Islet precursor cell (in vitro differentiated cells): ENCODE measurements around the gene USP15.
"Not testable (repeated sequence)": the region's sequence is repeated elsewhere in the genome, so short reads cannot be mapped to it uniquely, and the experiment has no call there.

Experiments used
- DNase-seq: peaks from one replicate; pipeline ENCODE4 v3.0.0-alpha.2; 2018

The USP15 gene

DNA sequence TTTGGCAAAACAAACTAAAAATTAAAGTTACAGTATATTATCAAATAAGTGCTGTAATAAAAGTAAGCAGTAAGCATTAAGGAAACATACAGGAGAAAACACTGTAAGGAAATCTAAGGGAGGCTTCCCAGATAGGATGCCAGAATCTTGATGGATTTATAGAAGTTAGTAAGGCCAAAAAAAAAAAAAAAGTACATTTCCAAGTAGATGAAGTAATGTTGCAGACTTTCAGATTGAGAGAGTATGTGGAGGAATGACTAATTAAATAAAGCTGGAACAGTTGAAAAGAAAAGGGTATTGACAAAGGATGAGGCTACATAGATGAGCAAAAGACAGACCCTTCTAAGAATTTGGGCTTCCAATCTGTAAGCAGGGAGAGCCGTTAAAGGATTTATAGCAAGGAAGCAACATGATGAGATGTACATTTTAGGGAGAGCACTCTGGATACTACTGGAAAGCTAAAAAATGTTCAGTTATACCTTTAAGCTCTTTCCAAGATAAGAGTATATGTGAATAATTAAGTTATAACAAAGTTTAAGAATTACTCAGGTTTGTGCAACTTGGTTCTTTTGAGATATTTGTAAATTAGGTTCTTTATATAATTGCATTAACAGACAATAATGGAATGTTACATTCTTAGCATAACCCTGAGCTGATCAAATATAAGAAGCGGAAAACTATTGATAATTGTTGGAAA is 119.0 kb downstream of the USP15 start:
- DNase-seq, result no peak

DNA sequence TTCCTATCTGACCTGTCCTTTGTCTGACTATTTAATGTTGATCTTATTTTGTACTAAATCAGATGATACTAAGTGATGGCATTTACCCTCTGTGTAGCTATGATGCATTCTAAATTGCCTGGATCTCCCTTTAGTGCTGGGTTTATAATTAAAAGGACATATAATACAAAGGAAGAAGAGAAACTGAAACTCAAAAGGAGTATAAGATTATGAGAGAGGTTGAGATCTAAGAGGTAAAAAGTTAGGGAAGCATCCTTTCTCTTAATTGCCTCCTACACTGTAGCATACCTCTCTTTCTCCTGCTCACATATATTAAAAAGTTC is 119.5 kb downstream of the USP15 start:
- no peak for DNase-seq

DNA sequence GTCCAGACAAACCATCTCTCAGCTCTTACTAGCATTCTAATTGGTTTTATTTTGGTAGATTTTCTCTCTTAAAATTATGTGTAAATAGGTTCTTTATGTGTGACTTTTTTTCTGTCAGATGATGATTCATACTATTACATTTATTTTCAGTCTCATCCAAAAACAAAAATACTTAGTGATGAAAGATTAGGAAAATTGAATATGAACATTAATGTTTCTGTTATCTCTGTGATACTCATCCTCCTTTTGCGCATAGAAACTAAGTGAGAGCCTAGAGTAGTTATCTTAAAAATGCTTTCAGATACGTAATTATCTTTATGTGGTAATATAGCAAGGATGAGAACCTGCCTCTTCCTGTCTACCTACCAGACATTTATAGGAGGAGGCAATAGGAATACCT is 122.3 kb downstream of the USP15 start:
- no peak for DNase-seq

DNA sequence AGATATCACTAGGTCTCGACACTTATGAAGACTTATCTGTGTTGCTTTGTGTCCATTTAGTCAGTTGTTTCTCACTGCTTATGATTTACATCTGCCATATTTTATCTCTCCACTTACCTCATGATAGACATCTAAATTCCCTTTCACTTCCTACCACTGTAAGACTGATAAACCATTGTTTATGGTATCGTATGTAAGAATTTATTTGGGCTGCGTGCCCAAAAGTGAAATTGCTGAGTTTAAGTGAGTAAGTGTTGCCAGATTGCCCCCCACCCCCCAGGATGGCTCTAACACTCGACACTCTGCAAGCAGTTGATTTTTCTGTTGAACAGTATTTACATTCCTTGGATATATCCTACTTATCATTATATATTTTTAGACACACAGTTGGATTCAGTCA is 136.5 kb downstream of the USP15 start:
- DNase-seq, result no peak

DNA sequence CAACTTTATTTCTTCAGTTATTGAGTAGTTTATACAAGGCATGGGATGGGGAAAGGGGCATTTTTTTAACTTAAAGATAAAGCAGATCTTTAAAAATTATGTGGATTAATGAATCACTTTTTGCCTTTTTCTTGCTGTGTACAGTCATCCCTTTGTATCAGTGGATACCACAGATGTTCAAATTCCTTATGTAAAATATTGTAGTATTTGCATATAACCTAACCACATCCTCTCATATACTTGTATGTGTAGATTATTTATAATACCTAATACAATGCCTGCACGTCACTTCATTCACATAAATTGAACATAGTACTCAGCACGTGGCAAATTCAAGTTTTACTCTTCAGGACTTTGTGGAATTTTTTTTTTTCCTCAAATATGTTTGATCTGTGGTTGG is 139.9 kb downstream of the USP15 start:
- no peak for DNase-seq

DNA sequence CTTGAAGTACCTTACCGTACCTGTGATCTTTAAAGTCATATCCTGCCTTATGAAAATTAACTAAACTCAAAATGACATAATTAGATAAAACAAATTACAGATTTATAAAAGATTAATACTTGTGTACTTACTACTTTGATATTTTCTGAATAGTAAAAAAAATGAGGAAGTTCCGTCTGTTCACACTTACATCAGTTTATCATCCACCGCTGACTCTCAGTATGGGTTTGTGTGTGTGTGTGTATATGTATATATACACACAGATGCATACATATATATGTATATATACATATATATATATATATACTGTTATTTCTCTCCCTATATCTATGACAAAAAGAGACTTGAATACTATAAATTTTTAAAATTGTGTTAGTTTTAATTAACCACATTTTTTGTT is 141.4 kb downstream of the USP15 start:
- DNase-seq, result no peak

DNA sequence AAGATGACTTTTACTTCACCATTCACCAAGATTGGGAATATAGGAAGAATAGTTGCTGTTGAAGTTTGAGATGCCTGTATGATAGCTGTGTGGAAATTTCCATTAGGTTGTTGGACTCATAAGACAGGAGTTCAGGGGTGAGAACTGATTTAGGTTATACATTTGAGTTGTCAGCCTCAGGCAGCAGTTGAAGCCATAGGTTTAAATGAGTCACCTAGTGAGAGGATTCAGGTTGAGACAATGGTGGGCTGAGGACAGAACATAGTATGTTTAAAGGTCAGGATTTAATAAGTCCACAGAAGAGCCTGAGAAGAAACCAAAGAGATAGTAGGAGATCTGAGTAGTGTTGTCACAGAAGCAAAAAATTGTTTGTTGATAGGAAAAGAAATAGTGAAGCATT is 142.8 kb downstream of the USP15 start:
- no peak for DNase-seq

DNA sequence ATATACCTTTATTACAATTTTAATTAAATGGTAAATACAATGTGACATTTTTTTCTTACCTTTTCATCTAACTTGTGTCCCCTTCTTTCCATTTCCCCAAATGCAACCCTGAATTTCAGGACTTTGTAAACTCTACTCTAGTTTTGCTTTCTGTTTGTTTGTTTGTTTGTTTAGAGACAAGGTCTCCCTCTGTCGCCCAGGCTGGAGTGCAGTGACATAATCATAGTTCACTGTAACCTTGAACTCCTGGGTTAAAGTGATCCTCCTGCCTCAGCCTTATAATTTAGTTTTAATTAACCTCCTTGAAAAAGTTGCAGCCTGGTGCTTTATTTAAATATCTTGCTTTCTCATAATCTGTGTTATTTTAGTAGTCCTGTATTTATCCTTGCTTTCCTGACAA is 147.4 kb downstream of the USP15 start:
- no peak for DNase-seq

DNA sequence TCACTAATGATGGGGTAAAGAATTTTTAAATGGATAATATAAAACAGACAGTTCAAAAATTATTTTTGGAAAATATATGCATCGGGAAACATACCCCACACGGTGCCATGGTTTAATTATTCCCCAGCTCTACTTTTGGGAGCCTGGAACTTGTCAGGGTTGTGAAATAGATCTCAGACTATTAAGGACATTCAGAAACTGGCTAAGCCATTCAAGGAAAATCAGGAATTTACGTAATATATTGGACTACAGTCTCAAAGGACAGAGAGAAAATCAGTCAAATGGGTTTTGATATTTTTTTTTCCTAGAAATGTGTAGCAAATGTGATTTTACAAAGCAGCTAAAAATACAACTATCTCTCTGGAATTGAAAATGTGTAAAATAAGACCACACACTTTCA is 148.9 kb downstream of the USP15 start:
- DNase-seq, result no peak

DNA sequence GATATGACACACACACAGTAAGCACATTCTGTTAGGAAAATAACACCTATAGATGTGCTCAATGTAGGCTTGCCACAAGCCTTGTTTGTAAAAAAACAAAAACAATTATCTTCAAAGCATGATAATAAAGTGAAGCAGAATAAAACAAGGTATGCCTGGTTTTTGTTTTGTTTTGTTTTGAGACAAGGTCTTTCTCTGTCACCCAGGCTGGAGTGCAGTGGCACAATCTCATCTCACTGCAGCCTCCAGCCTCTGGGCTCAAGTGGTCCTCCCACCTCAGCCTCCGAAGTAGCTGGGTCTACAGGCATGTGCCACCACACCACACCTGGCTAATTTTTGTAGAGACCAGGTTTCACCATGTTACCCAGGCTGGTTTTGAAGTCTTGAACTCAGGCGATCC is 154.0 kb downstream of the USP15 start:
- no peak for DNase-seq

DNA sequence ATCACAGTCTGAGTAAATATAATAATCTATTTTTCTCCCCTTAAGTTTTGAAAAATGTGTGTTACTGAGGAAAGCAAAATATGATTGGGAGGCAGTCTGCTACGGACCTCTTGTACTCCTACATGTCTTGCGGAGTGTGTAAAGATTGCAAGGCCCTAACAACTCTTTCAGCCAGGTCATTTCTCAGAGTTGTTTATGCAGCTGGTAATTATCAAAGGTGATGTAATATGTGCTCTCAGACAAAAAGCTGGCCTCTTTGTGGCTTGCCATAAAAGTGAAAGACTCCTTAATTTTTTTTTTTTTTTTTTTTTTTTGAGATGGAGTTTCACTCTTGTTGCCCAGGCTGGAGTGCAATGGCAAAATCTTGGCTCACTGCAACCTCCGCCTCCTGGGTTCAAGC is 165.9 kb downstream of the USP15 start:
- DNase-seq, result no peak

DNA sequence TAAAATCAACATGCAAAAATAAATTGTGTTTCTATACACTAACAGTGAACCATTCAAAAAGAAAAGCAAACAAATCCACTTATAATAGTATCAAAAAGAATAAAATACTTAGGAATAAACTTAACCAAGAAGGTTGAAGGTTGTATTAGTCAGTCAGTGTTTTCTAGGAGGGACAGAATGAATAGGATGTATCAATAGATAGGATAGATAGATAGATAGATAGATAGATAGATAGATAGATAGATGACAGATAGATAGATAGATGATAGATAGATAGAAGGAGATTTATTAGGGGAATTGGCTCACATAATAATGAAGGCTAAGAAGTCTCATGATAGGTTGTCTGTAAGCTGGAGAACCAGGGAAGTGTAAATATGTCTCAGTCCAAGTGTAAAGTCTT is 169.3 kb downstream of the USP15 start:
- DNase-seq, result no peak

DNA sequence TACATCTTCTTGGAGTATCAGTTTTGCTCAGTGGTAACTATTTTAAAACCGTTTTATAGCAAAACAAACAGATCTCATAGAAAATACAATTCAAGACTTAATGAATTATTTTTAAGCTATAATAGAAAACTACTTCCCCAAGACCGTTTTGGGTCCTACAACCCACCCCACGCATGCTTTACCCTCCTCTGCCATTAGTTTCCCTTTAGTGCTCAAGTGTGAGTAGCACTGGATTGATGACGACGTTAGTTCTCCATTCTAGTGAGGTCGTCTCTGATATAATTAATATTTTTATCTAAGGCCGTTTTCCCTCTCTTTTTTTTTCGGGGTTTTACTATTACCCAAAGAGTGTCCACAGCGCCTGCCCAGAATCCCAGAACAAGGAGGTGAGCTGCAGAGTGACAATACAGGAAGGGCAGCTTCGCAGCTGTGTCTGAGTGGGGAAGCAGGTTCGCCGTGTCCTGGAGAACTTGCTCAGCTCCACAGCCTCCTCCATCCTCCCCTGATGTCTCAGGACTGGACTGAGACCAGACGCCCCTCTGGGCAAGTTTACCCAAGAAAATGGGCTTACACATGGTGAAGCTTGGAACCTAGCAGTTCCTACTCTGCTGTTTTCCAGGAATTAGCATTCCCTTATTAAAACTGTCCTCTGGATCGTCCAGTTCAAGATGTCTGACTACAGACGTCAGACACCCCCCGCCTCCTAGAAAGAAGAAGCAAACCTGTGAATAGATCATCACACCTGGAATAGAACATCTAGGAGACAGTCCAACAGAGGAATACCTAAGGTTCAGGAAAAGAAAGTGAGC is 174.5 kb downstream of the USP15 start:
- peak; percentile 68 for DNase-seq

DNA sequence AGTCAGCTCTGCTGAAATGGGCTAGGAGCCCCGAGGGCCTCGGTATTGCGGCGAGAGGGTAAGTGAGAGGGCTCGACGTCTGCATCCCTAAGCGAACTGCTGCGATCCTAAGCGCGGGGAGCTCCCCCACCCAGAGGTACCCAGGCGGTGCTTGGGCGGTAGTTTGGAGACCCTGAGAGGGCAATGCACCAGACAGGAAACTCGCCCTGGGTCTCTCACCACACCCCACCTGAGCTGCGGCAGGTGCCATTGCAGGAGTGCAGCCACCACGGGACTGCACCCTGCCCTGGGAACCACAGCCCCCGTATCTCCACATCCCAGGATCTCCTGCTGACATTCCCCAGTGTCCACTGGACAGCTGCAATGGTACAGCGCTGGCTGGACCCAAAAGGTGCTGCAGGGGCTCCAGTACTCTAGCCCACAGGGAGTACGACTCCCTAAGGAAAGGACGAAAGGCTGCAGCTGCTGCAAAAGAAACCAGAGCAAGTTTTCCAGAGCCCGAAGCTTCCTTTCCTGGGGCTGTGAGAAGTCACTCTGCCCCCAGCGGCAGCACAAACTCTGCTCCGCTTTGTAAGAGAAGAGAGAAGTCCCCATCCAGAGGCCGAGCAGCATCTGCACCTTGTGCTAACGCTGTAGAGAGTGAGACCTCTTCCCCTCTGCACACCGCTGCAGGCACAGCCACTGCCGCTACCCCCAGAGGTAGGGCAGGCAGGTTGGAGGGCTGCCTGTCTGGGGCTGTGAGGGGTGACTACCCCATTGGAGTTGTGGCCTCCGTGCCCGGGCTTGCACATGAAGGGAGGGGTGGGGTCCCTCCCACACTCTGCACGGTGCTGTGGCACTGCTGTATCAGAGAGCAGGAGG is 175.3 kb downstream of the USP15 start:
- peak; percentile 90 for DNase-seq

DNA sequence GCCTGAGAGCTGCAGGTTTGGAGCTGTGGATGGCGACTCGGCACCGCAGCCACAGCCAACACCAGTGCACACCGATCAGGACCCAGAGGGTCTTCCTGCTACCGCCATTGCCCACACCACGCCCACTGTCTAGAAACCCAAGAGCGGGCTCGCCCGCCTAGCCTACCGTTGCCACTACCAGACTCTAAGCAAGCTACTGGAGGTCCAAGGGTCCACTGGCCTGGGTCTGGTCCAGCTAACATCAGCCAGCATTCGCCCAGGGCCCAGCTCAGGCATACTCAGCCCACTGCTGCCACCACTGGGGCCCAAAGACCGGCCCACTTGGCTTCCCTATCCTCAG is 175.9 kb downstream of the USP15 start:
- DNase-seq, result no peak

DNA sequence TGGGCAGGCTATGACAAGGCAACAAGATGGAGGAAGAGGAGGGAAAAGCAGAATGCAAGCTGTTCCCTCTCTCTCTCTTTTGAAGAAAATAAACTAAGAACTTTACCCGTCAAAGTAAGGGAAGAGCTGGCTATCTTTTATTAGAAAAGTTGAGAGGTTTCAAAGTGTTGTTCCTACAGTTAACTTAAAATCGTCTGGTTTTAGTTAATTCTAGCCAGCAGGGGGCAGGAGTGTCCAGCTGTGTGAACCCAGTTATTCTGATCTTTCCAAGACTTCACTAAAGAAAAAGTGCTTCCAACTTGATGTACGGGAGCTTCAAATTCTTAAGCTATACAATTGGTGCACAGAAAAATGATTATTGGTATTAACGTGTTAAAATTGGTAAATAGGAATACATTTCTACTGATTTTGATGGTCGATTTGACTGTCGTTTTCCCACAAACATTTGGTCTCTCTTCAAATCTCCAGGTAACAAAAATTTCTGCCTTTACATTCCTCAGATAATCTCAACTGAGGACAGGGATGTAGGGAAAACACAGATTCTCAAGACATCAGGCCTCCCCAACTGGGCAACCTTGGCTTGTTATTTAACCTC is 178.0 kb downstream of the USP15 start:
- DNase-seq, result peak; percentile 60

DNA sequence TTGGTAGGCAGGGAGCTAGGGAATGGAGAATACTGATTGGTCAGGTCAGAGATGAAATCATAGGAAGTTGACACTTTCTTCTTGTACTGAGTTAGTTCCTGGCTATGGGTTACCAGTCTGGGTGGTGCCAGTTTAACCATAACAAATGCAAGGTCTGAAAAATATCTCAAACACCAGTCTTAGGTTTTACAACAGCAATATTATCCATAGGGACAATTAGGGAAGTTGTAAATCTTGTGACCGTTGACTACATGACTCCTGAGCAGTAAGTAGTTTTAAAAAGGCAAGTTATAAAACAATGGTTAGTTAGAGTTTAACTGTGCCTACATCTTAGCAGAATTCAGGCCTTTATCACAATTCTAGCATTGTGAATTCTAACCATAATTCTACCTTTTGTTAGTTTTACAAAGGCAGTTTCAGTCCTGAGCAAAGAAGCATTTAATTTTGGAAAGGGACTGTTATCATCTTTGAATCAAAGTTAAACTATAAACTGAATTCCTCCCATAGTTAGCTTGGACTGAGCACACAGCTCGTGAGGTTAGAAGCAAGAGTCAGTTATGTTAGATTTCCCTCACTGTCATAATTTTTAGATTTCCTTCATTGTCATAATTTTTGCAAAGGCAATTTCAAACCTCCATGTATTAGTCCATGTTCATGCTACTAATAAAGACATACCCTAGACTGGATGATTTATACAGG is 186.7 kb downstream of the USP15 start:
- no peak for DNase-seq

DNA sequence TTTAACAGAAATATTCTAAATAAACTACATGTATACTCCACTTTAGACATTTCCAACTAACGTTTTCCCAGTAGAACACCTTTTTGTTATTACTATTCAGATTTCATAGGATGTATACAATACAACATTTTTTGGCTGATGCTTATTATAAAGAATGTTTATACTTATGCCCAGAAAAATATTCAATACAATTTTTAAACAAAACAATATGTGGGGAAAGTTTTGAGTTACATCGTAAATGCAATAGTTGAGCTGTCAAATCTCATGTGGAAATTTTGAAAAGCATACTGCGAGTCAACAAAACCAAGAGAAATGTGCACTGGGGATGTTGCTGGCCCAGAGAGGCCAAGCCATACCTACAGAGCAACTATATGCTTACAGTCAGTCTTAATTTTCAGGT is 188.2 kb downstream of the USP15 start:
- DNase-seq, result no peak

DNA sequence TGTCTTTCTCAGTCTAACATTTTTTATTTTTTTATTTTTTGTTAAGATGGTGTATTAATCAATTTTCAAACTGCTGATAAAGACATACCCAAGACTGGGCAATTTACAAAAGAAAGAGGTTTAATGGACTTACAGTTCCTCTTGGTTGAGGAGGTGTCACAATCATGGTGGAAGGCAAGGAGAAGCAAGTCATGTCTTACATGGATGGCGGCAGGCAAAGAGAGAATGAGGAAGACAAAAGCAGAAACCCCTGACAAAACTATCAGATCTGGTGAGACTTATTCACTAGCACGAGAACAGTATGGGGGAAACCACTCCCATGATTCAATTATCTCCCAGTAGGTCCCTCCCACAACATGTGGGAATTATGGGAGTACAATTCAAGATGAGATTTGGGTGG is 195.2 kb downstream of the USP15 start:
- DNase-seq, result not testable (repeated sequence)

DNA sequence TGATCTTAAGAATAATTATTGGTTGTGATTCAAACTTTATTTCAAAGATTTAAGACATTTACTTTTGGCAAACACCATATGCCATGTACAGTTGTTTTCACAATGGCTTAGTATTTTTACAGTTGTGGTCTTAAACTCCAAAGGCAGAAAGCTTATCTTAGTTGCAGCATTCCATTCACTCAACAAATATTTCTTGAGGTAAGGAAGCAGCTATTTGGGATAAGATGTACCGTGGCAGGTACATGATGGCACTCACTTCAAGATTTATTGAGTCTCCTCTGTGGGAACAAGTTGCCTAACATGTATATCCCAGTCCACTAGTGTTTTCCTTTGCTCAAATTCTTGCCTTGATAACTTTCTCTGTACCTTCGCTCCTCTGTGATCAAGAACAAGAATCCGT is 198.4 kb downstream of the USP15 start:
- DNase-seq, result no peak

DNA sequence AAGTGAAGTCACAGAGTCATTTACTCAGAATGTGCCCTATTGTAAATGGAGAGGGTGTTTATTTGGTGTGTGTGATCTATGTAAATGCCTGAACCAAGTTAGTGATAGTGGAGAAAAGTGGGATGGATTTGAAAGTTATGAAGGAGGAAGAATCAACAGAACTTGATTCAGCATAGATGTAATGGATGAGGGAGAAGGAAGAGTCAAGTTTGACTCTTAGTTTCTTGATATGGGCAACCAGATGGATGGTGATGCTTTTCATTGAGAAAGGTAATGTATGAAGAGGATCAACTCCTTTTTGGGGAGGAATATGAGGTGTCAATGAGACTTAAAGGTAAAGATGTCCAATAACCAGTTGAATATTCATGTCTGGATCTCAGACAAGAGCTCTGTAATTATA is 199.8 kb downstream of the USP15 start:
- no peak for DNase-seq

DNA sequence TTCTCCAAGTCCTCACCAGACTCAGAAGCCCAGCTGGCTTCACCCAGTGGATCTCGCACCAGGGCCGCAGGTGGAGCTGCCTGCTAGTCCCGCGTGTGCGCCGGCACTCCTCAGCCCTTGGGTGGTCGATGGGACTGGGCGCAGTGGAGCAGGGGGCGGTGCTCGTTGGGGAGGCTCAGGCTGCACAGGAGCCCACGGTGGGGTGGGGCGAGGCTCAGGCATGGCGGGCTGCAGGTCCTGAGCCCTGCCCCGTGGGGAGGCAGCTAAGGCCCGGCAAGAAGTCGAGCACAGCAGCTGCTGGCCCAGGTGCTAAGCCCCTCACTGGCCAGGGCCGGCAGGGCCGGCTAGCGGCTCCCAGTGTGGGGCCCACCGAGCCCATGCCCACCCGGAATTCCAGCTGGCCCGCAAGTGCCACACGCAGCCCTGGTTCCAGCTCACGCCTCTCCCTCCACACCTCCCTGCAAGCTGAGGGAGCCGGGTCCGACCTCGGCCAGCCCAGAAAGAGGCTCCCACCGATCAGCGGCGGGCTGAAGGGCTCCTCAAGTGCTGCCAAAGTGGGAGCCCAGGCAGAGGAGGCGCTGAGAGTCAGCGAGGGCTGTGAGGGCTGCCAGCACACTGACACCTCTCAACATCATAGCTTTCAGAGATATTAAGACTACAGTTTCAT is 201.1 kb downstream of the USP15 start:
- DNase-seq, result not testable (repeated sequence)
